ENCODE results near the gene TEX47. TPM values are rescaled to one million over a fixed set of nuclear protein-coding genes. Genes with fewer than 3 reads are reported as not detected.

The TEX47 gene
- total RNA-seq: not detected in 2 replicates

DNA sequence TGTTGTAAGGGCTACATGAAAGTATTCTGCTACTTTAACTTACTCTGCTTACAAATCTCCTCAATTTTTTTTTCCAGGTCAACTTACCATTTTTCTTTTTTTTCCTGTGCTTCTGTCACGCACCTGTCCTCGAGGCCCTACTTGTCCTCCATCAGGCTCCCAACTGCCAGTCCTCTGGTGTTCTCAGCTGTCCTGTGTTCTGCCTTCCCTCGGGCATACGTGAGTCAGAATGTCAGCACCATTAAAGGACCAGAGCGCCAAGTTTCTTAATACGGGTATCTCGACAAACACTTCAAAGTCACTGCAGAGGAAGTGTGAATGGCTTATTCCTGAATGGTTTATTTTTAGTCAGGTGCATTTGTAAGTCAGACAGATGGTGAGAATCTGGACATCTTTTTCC, at the start of gene TEX47:
TSS of gene TEX47 (minus strand) at position 185 of the 400 bp plus-strand sequence. CDS start 795 bp downstream, outside the sequence.

DNA sequence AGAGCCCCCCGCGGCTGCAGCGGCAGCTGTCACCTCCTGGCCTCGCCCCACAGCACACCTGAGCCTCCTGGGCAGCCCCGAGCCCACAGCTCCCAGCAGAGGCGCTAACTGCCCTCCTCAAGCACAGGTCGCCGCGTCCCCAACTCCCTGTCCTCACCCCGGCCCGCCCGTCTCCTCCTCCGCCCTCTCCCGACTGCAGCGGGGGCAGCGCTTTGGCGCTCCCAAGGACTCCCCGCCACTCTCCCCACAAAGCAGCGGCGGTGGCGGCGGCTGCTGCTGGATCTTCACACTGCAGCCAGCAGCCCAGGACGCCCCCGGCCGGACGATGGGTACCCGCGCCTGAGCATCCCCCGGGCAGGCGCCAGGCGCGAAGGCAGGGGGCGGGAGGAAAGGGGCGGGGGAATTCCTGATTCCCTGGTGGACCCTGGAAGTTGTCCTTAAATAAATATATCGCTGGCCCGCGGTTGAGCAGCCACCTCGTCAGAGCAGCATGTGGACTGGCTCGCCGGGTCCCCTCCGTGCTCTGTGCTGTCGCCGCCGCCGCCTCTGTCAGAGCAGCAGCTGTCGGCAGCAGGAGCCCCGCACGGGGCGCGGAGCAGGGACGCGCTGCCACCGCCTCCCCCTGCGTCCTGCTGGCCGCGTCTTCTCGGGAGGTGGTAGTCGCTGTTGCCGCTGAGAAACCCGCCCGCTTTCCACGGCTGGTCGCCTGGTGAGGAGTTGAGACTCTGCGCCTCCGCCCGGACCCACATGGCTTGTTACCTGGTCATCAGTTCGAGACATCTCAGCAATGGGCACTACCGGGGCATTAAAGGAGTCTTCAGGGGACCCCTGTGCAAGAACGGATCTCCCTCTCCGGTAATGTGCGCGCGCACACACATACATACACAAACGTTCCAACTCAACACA, 36.1 kb downstream of the TEX47 start, which contains the start of gene ZNF804B:
TSS of gene ZNF804B (plus strand) at position 471 of the 906 bp plus-strand sequence. CDS start at position 748, 277 bp downstream.

Other genes with a start within 250 kb of the TEX47 start
- gene ZNF804B, start 36.0 kb downstream of the TEX47 start, total RNA-seq: not detected in 2 replicates